Anterior cingulate cortex (tissue), 58 donors: ENCODE data around the gene TRIM36.

Experiments
- DNase-seq, 58 donors: peaks; one replicate each; lab custom pipeline; 2025; lab: John Stamatoyannopoulos, UW

TRIM36 gene, protein sequence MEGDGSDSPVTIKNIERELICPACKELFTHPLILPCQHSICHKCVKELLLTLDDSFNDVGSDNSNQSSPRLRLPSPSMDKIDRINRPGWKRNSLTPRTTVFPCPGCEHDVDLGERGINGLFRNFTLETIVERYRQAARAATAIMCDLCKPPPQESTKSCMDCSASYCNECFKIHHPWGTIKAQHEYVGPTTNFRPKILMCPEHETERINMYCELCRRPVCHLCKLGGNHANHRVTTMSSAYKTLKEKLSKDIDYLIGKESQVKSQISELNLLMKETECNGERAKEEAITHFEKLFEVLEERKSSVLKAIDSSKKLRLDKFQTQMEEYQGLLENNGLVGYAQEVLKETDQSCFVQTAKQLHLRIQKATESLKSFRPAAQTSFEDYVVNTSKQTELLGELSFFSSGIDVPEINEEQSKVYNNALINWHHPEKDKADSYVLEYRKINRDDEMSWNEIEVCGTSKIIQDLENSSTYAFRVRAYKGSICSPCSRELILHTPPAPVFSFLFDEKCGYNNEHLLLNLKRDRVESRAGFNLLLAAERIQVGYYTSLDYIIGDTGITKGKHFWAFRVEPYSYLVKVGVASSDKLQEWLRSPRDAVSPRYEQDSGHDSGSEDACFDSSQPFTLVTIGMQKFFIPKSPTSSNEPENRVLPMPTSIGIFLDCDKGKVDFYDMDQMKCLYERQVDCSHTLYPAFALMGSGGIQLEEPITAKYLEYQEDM

DNA sequence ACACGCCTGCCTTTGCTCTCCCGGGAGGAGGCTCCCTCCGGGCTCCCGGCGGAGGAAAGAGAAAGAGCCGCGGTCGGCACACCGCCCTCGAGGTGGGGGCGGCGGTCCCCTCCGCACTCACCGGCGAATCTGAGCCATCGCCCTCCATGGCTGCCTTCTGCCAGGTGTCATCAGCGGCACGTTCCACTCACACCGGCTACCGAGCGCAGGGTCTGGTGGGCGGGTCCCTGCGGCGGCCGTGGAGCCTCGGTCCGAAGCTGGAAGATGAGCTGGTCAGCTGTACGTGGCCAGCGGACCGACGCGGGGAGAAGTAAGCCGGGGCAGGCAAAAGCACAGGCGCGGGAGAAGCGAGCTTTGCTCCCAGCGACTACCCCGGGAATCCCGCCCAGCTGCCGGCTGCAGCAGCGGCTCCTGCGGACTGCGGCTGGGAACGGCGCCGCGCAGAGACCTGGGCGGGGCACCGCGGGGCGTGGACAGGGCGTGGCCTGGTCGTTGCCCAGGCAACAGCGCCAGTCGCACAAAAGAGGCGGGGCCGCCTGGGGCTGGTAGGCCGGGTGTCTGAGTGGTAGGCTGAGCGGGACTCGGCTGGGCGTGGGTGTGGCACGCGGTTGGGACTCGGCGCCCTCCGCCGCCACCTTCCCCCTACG is at the start of gene TRIM36:
TSS of gene TRIM36 (minus strand) at position 422 of the 647 bp plus-strand sequence. CDS start at position 148, 274 bp downstream.
- DNase-seq, result peak in 57 of 58 donors; percentile 42 to 93 (median 88)

DNA sequence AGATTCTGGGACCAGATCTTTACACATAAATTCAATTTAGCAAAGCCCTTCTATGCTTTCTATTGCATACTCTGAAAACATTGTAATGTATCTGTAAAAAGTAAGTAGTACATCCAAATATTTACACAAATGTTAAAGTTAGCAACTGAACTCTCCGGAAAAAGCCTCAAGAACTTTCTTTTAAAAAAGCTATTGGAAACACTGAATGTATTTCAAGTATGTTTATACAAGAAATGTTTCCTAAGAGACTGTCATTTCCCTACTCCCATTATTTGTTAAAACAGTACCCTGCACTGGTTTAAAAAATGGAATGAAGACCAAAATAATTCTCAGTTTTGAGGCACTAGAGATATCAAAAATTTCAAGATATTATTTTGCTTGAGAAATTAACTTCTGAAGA is 44.8 kb upstream of the TRIM36 start:
- no peak for DNase-seq

DNA sequence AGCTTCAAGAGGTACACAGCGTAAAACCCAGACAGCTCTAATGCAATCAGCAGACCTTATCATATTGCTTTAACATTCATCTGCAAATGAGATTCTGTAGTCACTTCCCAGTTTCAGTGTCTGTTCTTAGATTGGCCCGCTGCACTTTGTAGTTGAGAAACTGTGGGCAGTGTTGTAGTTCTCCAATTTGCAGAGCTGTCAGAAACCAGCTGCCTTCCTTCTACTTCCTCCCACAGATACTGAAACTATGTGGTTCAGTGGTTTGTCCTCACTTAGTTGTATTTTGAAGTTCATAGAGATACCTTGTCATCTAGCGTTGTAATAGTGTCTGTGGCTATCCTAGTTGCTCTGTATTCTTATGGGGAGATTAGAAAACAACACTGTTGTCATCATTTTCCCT is 39.6 kb upstream of the TRIM36 start:
- peak in 22 of 58 donors; percentile 1 to 52 (median 14) for DNase-seq

DNA sequence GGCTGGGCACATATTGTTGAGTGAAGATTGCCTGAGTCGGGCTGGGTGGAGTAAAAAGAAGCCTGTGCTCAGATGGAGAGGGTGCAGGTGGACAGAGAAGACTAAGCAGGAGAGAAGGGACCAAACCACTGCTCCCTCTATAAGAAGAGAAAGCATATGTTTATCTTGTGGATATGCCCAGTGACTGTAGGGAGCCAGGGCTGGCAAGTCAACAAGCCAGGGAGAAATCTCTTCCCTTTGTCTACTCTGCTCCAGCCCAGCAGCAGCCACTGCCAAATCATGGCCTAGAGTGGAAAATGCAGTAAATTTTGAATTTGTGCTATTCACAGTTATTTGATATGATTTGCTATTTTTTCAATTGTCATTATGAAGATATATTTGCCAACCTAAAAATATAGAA is 33.2 kb upstream of the TRIM36 start:
- DNase-seq, result no peak

DNA sequence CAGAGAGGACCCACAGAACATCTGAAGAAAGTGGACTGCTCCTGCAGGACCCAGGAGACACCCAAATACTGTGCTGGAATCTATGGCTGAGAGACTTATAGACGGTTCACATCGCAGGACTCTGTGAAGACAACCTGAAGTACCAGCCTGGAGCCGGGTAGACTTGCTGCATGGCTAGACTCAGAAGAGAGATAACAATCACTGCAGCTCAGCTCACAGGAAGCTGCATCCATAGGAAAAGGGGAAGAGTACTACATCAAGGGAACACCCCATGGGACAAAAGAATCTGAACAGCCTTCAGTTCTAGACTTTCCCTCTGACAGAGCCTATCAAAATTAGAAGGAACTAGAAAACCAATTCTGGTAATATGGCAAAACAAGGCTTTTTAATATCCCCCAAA is 26.5 kb upstream of the TRIM36 start:
- DNase-seq, result no peak

DNA sequence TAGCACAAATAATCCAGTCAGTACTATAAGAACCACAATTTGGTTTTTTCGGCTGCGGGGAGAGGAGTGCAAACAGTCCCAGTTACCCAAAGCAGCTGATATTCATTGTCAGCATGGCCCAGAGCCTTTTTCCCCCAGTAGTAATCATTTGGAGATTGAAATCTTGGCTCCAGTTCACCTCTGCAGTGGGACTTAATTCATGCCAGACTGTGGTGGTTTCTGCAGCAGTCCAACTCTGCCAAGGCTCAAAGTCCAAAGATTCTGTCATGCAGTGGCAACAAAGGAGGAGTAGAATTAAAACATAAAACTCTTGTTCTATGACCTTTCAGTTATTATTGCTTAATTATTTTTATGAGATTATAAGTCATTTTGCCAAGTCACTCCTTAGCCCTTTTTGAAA is 25.0 kb upstream of the TRIM36 start:
- no peak for DNase-seq

DNA sequence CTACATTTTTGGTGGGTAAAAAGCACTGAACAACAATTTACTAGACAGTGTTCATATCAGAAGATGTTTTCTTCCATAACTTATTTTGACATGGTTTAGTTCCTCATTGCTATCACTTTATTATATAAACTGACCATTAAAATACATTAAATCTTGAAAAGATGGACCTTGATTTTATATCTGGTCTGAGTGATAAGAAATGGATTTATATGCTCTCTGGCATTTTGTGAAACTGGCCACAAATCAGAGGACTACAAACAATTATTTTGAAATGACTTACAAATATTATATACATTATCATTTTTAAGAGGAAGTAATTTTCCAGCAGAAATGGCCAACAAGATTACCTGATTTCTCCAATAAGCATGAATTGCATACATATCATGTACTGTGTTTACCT is 23.6 kb upstream of the TRIM36 start:
- no peak for DNase-seq

DNA sequence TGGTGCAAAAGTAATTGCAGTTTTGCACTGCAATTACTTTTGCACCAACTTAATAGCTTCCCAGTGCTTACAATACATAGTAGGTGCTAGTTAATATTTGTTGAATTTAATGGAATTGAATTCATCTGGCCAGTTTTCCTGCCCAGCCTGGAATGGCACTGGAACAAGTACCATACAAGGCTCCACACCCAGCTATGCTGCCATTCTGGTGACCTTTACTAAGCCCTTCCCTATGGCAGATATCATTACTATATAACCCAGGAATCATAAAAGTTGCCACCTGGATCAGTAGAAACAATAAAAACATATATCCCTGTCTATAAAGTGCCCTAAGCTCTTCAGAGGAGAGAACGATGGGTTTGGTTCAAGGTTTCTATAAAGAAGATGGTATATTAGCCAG is 22.4 kb upstream of the TRIM36 start:
- no peak for DNase-seq

DNA sequence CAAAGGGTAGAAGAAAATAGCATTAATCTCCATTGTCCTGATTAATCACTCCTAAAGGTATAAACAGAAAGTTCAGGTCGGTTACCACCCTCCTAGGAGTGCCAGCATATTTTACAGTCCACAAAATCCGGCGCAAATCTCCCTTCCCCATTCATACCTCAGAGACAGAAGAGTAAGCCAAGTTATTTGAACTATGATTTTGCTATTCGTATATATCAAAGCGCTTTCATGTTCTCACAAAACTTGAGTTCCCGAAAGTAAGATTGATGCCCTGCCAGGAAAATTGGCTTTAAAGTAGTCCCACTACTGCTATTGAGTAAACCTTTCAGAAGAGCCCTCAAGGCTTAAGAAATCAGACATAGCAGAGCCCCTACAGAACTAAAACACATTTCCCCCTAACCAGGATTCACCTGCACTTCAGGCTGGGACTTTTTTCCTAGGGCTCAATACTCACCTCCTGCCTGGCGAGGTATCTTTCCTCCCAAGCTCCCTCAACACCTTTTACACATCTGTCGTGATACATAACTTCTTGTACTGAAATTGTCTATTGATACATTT is 21.8 kb upstream of the TRIM36 start:
- no peak for DNase-seq

DNA sequence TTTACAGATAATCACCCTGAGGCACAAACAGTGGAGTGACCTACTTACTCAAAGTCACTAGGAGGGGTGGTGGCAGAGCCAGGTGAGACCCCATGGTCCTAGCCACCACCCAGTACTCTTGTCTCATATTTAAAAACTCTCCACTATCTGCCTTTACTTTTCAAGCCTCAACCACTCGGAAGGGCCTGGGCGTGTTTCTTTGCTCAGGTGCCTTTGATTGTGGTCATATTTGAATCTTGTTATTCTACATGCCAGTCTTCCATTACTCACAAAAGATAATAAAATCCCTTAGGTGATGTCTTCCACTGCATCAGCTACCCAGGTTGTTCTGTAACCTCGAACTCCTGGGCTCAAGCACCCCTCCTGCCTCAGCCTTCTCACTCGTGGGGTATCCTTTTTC is 20.7 kb upstream of the TRIM36 start:
- DNase-seq, result no peak

DNA sequence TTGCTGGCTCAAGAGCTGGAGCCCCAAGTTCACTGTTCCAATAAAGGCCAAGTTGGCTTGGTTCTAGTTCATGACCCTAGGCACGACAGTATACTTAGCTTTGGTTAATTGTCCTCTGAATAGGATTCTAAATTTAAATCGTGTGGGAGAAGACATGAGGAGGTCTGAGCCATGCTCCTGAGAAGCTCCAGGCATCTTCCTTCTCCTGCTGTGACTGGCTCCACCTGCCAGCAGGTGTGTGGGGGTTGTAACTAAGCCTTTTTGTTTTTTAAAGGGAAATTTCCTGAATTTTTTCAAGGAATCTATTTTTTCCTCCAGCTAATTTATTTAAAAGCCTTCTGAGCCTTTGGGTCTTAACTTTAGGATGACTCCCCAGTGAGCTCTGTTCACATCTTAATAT is 20.2 kb upstream of the TRIM36 start:
- DNase-seq, result no peak

DNA sequence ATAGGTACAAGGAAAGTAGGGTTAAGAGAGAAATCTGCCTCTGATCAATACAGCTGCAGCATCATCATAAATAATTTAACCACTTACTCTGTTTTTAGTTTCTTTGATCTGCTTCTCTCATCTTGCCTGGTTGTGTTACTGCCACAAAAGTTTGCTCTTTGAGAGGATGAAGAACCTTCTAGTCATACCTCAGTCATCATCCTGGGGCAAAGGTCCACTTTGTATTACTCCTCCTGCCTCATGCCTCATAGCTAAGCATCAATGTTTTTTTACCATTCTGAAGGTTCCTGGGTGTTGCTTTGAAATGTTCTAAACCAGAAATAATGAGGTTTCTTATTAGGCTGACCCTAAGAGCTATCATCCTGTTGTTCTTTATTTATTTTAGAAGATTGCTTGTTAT is 17.1 kb upstream of the TRIM36 start:
- DNase-seq, result no peak

DNA sequence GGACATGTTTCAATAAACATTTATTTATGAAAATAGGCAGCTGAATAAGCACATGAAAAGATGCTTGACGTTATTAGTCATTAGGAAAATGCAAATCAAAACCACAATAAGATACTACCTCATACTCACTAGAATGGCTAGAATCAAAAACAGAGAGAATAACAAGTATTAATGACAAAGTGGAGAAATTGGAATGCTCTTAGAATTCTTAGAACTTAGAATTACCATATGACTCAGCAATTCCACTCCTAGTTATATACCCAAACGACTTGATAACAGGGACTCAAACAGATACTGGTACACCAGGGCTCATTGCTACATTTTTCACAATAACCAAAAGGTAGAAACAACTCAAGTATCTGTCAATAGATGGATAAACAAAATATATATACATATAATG is 15.1 kb upstream of the TRIM36 start:
- DNase-seq, result no peak

DNA sequence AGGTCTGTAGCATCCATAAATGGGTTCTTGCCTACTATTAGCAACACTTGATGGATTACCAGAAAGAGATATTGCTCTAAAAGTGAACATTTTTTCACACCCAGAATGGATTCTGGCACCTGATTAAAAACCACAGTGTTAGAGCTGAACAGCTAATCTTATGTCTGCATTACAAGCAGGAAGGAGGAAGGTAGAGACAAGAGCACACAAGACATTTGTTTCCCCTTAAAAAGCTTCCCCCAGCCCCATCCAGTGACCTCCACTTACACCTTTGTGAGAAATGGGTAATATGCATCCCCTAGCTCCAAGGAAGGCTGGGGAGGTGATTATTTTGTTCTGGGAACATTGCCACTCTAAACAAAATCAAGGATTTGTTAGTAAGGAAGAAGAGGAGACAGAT is 12.0 kb upstream of the TRIM36 start:
- no peak for DNase-seq

DNA sequence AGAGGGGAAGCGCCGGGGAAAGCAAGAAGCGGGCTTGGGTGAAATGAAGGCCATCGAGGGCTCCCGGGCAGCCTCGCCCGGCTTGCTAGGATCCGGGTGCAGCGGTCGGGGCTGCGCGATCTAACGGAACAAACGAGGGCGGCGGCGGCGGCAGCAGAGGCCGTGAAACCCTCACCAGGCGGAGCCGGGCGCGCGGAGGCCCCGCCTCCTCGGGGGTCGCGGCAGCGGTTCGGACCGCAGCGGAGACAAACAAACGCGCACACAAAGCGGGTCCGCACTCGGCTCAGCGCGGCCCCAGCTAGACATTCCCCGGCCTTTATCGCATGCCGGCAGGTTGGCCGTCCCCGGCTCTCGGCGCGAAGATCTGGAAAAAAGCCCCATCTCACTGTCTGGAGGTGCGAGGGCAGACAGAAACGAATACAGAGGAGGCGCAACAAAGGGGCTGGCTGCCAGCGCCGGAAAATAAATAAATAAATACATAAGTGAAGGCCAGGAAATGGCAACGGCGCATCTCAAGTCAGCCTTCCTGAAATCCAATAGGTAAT is 10.5 kb upstream of the TRIM36 start:
- peak in 10 of 58 donors; percentile 5 to 59 (median 24) for DNase-seq

DNA sequence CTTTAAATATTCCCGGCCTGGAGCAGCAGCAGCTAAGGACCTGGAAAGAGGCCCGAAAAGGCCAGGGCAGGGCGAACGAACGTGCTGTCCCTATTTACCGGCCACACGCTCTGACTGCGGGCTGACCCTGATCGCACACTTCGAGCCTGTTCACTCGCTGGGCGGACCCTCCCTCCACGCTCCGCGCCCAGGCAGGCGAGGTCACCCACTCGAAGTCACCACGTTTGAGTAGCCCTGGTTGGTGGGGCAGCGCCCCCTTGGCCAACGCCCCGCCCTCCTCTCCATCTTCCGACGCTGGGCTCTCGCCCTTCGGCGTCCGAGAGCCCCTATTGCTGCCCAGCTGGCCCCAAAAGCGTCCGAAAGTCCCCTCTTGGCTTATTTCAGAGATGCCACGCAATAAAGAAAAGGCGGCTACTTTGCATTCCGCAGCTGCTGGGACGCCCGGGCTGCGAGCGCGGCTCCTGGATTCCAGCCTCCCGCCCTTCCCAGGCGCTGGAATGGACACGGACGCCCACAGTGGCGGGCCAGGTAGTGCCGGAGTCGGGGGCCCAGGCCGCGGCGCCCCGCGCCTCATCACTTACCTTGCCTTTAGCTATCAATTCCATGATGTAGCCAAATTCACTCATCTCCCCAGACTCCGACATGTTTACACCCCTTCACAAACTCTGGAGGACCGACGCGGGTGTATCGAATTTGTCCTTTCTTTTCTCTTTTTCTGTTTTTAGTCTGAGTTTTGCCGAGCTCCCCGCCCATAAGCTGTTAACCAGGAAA is 9.9 kb upstream of the TRIM36 start:
- DNase-seq, result peak in 7 of 58 donors; percentile 7 to 46 (median 12)

DNA sequence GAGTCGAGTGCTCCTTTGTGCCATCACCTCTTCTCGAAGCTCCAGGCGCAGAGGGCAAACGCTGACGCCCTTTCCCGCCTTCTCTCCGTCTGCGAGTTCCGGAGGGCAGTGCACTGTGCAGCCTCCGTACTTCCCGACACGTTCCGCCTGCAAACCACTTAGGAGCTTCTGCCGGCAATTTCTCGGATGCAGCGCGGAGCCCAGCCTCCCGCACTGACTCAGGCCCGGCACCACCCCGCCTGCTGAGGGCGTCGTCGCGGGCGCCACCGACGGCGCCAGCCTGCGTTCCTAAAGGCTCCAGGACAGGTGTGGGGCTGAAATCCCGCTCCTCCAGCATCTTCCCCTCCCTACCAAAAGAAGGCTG is 9.3 kb upstream of the TRIM36 start:
- DNase-seq, result peak in 3 of 58 donors; percentile 5 to 12 (median 12)

DNA sequence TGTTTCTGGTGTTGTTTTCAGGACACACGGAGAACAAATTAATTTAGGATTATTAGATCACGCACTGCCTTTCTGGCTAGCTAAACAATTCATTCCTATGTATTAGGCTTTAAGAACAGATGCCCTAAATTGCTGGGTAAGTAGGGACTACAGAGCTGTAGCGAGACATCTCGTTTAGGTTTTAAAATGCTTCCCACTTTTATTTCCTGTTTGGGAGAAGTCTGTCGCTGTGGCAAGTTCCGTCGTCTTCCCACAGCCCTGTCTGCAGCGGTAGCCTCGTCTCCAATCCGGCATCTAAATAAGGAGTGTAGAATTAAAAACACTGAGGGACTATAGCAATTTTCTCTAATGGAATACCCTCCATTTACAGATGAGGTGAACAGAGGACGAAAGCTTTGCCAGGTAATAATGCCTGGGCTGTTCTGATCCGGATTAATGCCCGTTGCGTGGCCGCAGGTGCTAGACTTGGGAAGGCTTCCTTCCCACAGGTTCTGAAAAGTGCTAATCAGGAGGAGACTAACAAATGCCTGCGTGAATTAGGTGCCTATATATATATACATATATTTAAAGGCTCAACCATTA is 1.3 kb upstream of the TRIM36 start:
- peak in 3 of 58 donors; percentile 4 to 13 (median 6) for DNase-seq

DNA sequence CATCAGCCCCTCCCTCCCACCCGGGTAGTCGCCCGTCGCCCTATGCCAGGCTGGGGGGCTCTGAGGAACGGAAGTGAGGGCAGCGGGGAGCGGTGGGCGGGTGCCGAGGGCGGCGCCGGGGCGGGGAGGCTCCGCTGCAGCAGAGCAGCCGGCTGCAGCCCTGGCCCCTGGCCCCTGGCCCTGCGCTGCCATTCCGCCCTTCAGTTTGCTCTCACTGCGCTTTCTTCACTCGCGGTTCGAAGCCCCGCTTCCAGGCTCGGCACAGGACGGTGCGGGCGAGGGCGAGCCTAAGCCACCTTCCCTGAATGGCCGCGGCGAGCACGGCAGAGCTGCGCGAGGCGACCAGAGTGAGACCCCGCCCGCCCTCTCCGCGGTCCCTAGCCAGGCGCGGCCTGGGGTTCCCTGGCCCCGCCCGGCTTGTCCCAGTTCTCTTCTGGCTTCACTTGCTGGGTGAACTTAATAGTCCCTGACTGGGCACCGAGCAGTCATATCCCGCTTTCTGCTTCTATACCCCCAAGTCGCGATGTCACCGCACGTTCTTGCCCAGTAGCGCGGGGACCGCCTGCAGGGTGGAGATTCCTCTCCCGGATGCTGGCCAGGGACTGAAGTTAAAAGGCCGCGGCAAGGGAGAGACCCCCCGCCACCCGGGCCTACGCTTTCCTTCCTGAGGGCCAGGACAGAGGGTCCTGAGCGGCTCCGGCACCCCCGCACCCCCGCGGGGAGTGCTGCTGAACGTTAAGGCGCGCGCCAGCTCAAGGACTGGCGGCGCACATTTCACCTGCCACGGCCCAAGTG is 623 bp upstream of the TRIM36 start:
- peak in 14 of 58 donors; percentile 9 to 75 (median 45) for DNase-seq
